Fibroblast of mammary gland (primary cell): Measurements from ENCODE around the gene RFT1.

Source experiments
- DNase-seq: peaks from one replicate; pipeline ENCODE4 v3.0.0-alpha.2; 2010; ENCODE audit warnings: low read depth
- H3K4me3 ChIP-seq: 2 replicates; pipeline ENCODE4 v1.5.1; 2011; ENCODE audit warnings: low read depth, mild to moderate bottlenecking, low read length, moderate library complexity; ENCODE audit not compliant: control insufficient read depth
- CTCF ChIP-seq: conservative IDR thresholded peaks from 2 replicates; pipeline ENCODE4 v1.5.1; 2011; ENCODE audit warnings: low read depth, low read length, inconsistent platforms; ENCODE audit not compliant: control insufficient read depth, insufficient read depth

RFT1 gene

GRCh38 chr3:53043738-53044137 lies 86.5 kb downstream of the RFT1 start:
- H3K4me3 ChIP-seq, result no peak overlapping the region
- no peak for DNase-seq
- no peak for TF ChIP-seq CTCF

- no peak for TF ChIP-seq CTCF
- H3K4me3 ChIP-seq, result no peak overlapping the region
- no peak for DNase-seq
Measured at GRCh38 chr3:53042651-53043050, 87.6 kb downstream of the RFT1 start.

DNA sequence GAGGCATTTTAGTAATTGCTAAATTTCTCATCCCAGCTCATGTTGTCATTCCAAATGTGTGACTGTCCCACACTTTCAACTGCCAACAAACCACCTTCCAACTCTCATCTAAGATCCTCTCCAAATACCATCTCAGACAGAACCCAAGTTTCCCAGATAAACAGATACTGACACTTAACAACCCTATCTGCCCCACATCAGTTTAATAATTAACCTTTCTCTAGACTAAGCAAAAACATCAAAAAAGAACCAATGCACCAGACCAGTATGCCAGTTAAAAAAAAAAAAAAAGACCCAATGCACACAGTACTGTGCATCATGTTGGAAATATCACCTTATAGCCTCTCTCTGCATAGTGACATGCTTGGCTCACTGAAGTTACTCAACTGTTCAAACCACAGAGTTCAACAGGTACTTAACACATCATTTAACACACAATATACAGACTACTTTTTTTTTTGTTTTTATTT lies 89.8 kb downstream of the RFT1 start:
- TF ChIP-seq CTCF, result no peak
- DNase-seq, result no peak
- H3K4me3 ChIP-seq, result no peak overlapping the region

GRCh38 chr3:53039376-53039752 lies 90.9 kb downstream of the RFT1 start:
- no peak for TF ChIP-seq CTCF
- no peak overlapping the region for H3K4me3 ChIP-seq
- no peak for DNase-seq

- no peak overlapping the region for H3K4me3 ChIP-seq
- TF ChIP-seq CTCF, result no peak
- no peak for DNase-seq
Measured at GRCh38 chr3:53038679-53039375, 91.4 kb downstream of the RFT1 start.
